CD4-positive, alpha-beta memory T cell (primary cell): ENCODE data around the gene PPP2R5B. TPM values are rescaled to one million over a fixed set of nuclear protein-coding genes. Genes with fewer than 3 reads are reported as not detected.

Experiments
- CTCF ChIA-PET: fragments of 350-600 bp; sonication (Branson Sonifier 250); formaldehyde crosslinking; loops from one replicate; lab custom pipeline; 2021; ENCODE audit warnings: inconsistent platforms; ENCODE audit not compliant: partially characterized antibody; lab: Charles Lee
- POLR2A ChIA-PET: fragments of 350-600 bp; sonication (Branson Sonifier 250); formaldehyde crosslinking; loops from one replicate; lab custom pipeline; 2021; ENCODE audit not compliant: partially characterized antibody; lab: Charles Lee
- DNase-seq, 5 donors: peaks; one replicate each; pipeline versions ENCODE4 v3.0.0 to v3.0.0-alpha.2; 2020 to 2022; ENCODE audit warnings: mixed read lengths in 1 of 5
- H3K27ac ChIP-seq: one replicate; pipeline ENCODE4 v1.7.0; 2013; ENCODE audit warnings: low read depth, low read length
- H3K27me3 ChIP-seq: 2 replicates; pipeline ENCODE4 v1.7.0; 2013; ENCODE audit warnings: mild to moderate bottlenecking, low read length, moderate library complexity; ENCODE audit not compliant: insufficient read depth
- H3K36me3 ChIP-seq: 2 replicates; pipeline ENCODE4 v1.7.0; 2013; ENCODE audit warnings: mild to moderate bottlenecking, low read length, moderate library complexity; ENCODE audit not compliant: insufficient read depth
- H3K4me1 ChIP-seq: 2 replicates; pipeline ENCODE4 v1.7.0; 2013; ENCODE audit warnings: mild to moderate bottlenecking, low read length, moderate library complexity; ENCODE audit not compliant: insufficient read depth
- H3K4me3 ChIP-seq, 2 donors: one replicate each; pipeline ENCODE4 v1.7.0; 2013; ENCODE audit warnings: low read length in 2 of 2, mild to moderate bottlenecking in 1 of 2
- H3K9me3 ChIP-seq, 2 donors: one replicate each; pipeline ENCODE4 v1.7.0; 2013; ENCODE audit warnings: low read length in 2 of 2, control low read depth in 1 of 2; ENCODE audit not compliant: control insufficient read depth in 1 of 2
- H3K27ac Mint-ChIP-seq, 7 donors: one replicate each; pipeline ENCODE4 v1.8.0; 2020 to 2021; ENCODE audit warnings: mixed read lengths in 7 of 7, mild to moderate bottlenecking in 6 of 7, inconsistent platforms in 3 of 7, moderate library complexity in 3 of 7
- H3K27me3 Mint-ChIP-seq, 2 donors: one replicate each; pipeline ENCODE4 v1.8.0; 2020 to 2021; ENCODE audit warnings: mixed read lengths in 2 of 2
- H3K36me3 Mint-ChIP-seq, 2 donors: one replicate each; pipeline ENCODE4 v1.8.0; 2020 to 2021; ENCODE audit warnings: mixed read lengths in 2 of 2, inconsistent platforms in 1 of 2, mild to moderate bottlenecking in 1 of 2
- H3K4me1 Mint-ChIP-seq, 4 donors: one replicate each; pipeline ENCODE4 v1.8.0; 2020 to 2021; ENCODE audit warnings: mixed read lengths in 4 of 4, mild to moderate bottlenecking in 1 of 4
- H3K4me3 Mint-ChIP-seq, 8 donors: one replicate each; pipeline ENCODE4 v1.8.0; 2020 to 2021; ENCODE audit warnings: mixed read lengths in 8 of 8, mild to moderate bottlenecking in 7 of 8, moderate library complexity in 6 of 8, inconsistent platforms in 3 of 8
- H3K9me3 Mint-ChIP-seq, 8 donors: one replicate each; pipeline ENCODE4 v1.8.0; 2020 to 2021; ENCODE audit warnings: mixed read lengths in 8 of 8, mild to moderate bottlenecking in 5 of 8, inconsistent platforms in 3 of 8, moderate library complexity in 1 of 8
- intact Hi-C: fragments of 100-400 bp; cut with micrococcal nuclease; formaldehyde crosslinking; loops from one replicate; pipeline ENCODE4 v1.15.1; 2023
- polyA plus RNA-seq, 2 donors: library from polyadenylated mRNA; unstranded; fragments of 300-500 nt; fragmentation: Illumina TruSeq; gene quantifications; one replicate each; pipeline ENCODE4 v1.2.3, GENCODE V29; 2021
- total RNA-seq, 2 experiments: library from RNA; stranded (reverse); gene quantifications; one replicate each; pipeline ENCODE4 v1.2.3, GENCODE V29; 2021

PPP2R5B gene
- total and polyA plus RNA-seq, 4 experiments from 2014 or later, result 5.6 to 15.8 (median 11.4) TPM

DNA sequence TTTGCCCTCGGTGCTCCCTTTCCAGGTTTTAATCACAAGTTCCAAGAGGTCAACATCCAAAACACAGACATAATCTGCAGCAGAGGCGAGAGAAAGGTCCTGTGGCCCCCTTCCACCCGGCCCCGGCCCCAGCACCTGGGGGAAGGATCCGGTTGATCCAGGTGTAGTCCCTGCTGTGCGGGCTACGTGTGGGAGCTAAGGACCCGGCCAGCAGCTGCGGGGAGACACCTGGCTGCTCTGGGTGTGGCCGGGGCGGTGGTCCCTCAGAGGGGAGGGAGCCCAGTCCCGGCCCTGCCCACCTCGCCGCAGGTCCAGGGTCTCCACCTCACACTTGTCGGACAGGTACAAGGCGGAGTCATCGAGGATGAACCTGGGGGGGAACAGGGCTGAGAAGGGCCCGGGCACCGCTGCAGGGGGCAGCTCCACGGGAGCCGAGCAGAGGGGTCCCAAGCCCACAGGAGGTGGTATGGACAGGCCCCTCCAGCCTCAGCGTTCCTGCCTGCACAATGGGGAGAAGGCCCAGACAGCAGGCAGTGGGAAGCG, 21.1 kb upstream of the PPP2R5B start:
- Histone ChIP-seq H3K27me3 (no peaks in the 10 kb centered on the region), H3K4me1 (peaks cover 21% of the 10 kb centered on the region), H3K9me3 (no peaks in the 10 kb centered on the region), H3K36me3 (peaks cover 40% of the 10 kb centered on the region), H3K4me3 (no peak overlapping the region), H3K27ac (no peak overlapping the region)
- H3K4me3 Mint-ChIP-seq, result no peak overlapping the region
- no peaks in the 10 kb centered on the region for H3K9me3 Mint-ChIP-seq
- intact Hi-C loops, result no loop called here
- no peak for DNase-seq
- H3K27ac Mint-ChIP-seq, result peak overlapping the region in 1 of 7 donors; percentile 64
- ChIA-PET CTCF (no interaction called here), POLR2A (no interaction called here)
- peaks cover 19 to 46% of the 10 kb centered on the region in 2 donors for H3K36me3 Mint-ChIP-seq
- no peaks in the 10 kb centered on the region for H3K27me3 Mint-ChIP-seq
- peaks cover 12 to 30% (median 15%) of the 10 kb centered on the region in 4 donors for H3K4me1 Mint-ChIP-seq

DNA sequence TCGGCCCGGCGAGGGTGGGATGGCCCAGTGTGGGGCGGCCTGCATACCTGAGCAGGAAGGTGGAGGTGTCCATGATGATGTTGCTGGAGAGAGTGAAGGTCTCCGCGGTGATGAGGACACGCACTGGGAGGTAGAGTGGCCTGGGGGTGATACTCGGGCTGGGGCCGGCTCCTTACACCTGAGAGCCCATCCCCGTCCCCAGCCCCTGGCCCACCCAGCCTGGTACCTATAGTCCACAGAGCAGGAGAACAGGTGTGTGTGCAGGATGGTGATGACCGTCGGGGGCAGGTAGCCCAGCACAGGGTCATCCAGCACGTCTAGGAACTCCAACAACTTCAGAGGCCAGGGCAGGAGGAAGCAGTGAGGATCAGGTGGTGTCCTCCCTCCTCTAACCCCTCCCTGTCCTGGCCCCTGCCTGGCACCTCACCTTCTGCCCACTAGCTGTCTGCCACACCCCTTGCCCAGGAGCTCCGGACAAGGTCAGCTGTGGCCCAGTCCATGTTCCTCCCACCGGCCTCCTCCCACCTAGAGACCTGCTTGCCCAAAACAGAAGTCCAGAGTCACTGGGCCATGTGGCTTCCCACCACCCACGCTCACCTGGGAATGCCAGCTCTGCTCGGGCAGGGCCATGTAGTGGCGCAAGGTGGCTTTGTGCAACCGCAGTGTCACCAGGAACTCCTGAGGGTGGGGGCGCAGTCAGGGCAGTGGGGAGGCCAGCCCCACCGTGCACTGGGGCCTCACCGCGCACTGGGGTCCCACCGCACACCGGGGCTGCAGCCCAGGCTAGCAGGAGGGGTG, 18.8 kb upstream of the PPP2R5B start:
- Mint-ChIP-seq H3K36me3 (peaks cover 15 to 51% of the 10 kb centered on the region in 2 donors), H3K27me3 (no peaks in the 10 kb centered on the region), H3K9me3 (no peaks in the 10 kb centered on the region), H3K27ac (no peak overlapping the region), H3K4me3 (peak overlapping the region in 1 of 8 donors; percentile 26), H3K4me1 (peaks cover 4 to 14% (median 9%) of the 10 kb centered on the region in 4 donors)
- intact Hi-C loops, result no loop called here
- no peak overlapping the region for H3K4me3 ChIP-seq
- H3K4me1 ChIP-seq, result peaks cover 7% of the 10 kb centered on the region
- no peaks in the 10 kb centered on the region for H3K27me3 ChIP-seq
- peak in 1 of 5 donors; percentile 33 for DNase-seq
- H3K9me3 ChIP-seq, result no peaks in the 10 kb centered on the region
- H3K36me3 ChIP-seq, result peaks cover 58% of the 10 kb centered on the region
- ChIA-PET CTCF (interaction anchor here (0.9 to 1.6 kb wide), 3 partner anchors 11 to 47 kb away, joined by 3 to 4 read pairs (median 3); no protein-coding TSS in a partner anchor), POLR2A (interaction anchor here (1.5 kb wide), 1 partner anchor 10 kb away, joined by 5 read pairs; no protein-coding TSS in a partner anchor)
- no peak overlapping the region for H3K27ac ChIP-seq

DNA sequence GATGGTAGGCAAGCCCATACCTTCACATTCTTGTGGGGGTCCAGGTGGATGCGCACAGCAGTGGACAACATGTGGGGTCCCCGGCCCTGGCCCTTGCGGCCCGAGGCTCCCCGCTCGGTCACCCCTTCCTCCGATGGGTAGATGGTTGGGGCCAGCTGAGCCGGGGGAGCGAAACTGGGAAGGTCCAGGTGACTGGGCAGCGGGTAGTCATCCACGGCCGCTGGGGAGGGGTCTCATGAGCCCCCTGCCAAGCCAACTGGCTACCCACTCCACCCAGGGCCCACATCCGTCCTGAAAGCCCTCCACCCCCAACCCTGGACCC, 18.2 kb upstream of the PPP2R5B start:
- intact Hi-C loops, result no loop called here
- H3K36me3 Mint-ChIP-seq, result peaks cover 17 to 55% of the 10 kb centered on the region in 2 donors
- no peaks in the 10 kb centered on the region for H3K27me3 ChIP-seq
- ChIA-PET POLR2A (interaction anchor here (1.0 to 1.5 kb wide), 2 partner anchors 10 to 28 kb away, joined by 3 to 5 read pairs; partner anchors contain the start of gene EHD1), CTCF (interaction anchor here (1.6 kb wide), 1 partner anchor 18 kb away, joined by 4 read pairs; no protein-coding TSS in a partner anchor)
- no peaks in the 10 kb centered on the region for H3K27me3 Mint-ChIP-seq
- no peaks in the 10 kb centered on the region for H3K9me3 Mint-ChIP-seq
- H3K4me3 Mint-ChIP-seq, result no peak overlapping the region
- H3K4me3 ChIP-seq, result no peak overlapping the region
- DNase-seq, result peak in 1 of 5 donors; percentile 35
- H3K4me1 Mint-ChIP-seq, result peaks cover 4 to 8% (median 6%) of the 10 kb centered on the region in 4 donors
- no peaks in the 10 kb centered on the region for H3K9me3 ChIP-seq
- no peak overlapping the region for H3K27ac ChIP-seq
- no peak overlapping the region for H3K27ac Mint-ChIP-seq
- H3K36me3 ChIP-seq, result peaks cover 64% of the 10 kb centered on the region
- peaks cover 1% of the 10 kb centered on the region for H3K4me1 ChIP-seq

DNA sequence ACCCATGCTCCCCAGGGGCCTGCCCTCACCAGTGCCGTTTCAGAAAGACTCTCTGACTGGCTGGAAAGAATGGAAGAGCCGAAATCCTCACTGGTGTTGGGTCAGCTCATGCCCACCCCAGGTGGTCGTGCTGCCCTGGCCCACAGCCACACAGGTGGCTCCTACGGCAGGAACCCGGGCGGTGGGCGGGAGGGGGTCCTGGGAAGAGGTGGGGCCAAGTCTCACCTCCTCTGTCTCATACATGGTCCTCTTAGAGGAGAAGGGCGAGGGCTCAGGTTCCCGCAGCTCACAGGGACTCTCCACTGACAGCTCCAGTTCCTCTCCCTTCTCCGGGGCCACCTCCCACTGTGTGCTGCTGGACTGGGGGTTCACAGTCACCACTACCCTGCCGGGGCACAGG, 15.7 kb upstream of the PPP2R5B start:
- POLR2A ChIA-PET, result no interaction called here
- H3K4me3 Mint-ChIP-seq, result no peak overlapping the region
- no peaks in the 10 kb centered on the region for H3K9me3 ChIP-seq
- no peaks in the 10 kb centered on the region for H3K27me3 Mint-ChIP-seq
- H3K4me1 Mint-ChIP-seq, result peaks cover 0 to 3% (median under 1%) of the 10 kb centered on the region in 4 donors
- H3K4me3 ChIP-seq, result no peak overlapping the region
- H3K27ac Mint-ChIP-seq, result no peak overlapping the region
- peaks cover 75% of the 10 kb centered on the region for H3K36me3 ChIP-seq
- DNase-seq, result no peak
- peaks cover 27 to 63% of the 10 kb centered on the region in 2 donors for H3K36me3 Mint-ChIP-seq
- H3K4me1 ChIP-seq, result no peaks in the 10 kb centered on the region
- CTCF ChIA-PET, result no interaction called here
- no peaks in the 10 kb centered on the region for H3K9me3 Mint-ChIP-seq
- H3K27ac ChIP-seq, result no peak overlapping the region
- intact Hi-C loops, result no loop called here
- H3K27me3 ChIP-seq, result no peaks in the 10 kb centered on the region

DNA sequence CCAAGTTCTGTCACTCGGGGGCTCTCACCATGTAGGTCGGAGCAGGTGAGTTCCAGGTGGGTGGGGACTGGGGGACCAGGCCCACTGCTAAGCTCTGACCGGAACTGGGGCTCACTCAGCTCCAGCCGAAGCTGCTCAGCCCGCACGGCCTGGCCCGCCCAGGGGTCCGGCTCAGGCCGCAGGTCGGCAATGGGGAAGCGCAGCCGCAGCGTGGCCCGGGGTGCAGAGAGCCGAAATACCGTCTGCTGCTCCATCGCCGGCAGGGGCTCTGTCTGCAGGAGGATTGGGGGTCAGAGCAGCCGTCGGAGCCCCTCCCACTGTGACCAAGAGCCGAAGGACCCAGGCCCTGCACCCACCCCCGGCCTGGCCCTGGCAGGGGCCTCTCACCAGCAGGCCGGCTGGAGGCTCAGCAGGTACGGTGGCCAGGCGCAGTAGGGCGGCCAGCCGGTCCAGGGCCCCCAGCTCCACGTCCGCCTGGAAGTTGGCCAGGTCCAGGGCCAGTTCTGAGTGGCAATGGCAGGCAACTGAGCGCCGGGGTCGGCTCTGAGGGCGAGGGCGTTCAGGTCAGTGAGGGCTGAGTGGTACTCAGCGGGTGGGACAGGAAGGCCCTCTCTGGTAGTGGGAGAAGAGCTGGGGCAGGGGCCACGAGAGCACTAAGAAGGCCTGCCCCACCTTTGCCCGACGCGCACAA, 14.7 kb upstream of the PPP2R5B start:
- H3K27ac ChIP-seq, result no peak overlapping the region
- Mint-ChIP-seq H3K9me3 (no peaks in the 10 kb centered on the region), H3K4me1 (peaks cover 0 to 4% (median 3%) of the 10 kb centered on the region in 4 donors), H3K27me3 (no peaks in the 10 kb centered on the region), H3K27ac (no peak overlapping the region), H3K36me3 (peaks cover 26 to 59% of the 10 kb centered on the region in 2 donors), H3K4me3 (no peak overlapping the region)
- H3K4me3 ChIP-seq, result no peak overlapping the region
- H3K36me3 ChIP-seq, result peaks cover 77% of the 10 kb centered on the region
- H3K9me3 ChIP-seq, result no peaks in the 10 kb centered on the region
- peak in 1 of 5 donors; percentile 28 for DNase-seq
- no peaks in the 10 kb centered on the region for H3K27me3 ChIP-seq
- ChIA-PET CTCF (no interaction called here), POLR2A (no interaction called here)
- no peaks in the 10 kb centered on the region for H3K4me1 ChIP-seq
- intact Hi-C loops, result no loop called here

DNA sequence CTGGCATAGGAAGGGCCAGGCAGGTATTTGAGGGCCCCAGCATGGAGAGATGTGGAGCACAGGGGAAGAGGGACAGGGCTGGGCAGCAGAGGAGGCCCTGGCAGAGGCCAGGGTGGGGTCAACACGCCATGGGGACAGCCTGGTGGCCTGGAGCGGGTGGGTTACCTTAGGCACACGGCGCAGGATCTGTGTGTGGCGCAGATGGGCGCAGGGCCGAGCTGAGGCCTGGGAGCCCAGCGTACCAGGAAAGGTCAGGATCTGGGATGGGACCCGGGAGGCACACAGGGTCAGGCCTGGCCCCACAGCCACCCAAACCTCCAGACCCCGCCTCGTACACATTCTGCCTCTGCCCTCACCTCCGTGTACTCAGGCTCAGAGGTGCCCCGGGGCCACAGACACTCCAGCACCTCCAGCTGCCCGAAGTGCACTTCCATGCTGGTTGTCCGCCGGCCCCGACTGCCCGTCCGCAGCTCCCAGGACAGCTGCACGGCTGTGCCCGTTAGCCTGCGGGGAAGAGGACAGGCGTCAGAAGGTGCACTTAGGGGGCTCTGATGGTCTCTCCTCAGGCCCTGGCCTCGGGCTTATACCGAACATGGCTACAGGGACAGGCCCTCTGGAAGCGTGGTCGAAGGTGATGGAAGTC, 13.9 kb upstream of the PPP2R5B start:
- H3K4me1 Mint-ChIP-seq, result peaks cover under 1 to 9% (median 3%) of the 10 kb centered on the region in 4 donors
- H3K36me3 ChIP-seq, result peaks cover 74% of the 10 kb centered on the region
- peak in 1 of 5 donors; percentile 40 for DNase-seq
- H3K9me3 ChIP-seq, result no peaks in the 10 kb centered on the region
- ChIA-PET POLR2A (no interaction called here), CTCF (no interaction called here)
- intact Hi-C loops, result no loop called here
- no peak overlapping the region for H3K27ac ChIP-seq
- no peaks in the 10 kb centered on the region for H3K27me3 ChIP-seq
- peak overlapping the region in 1 of 7 donors; percentile 50 for H3K27ac Mint-ChIP-seq
- no peak overlapping the region for H3K4me3 Mint-ChIP-seq
- no peaks in the 10 kb centered on the region for H3K9me3 Mint-ChIP-seq
- H3K36me3 Mint-ChIP-seq, result peaks cover 21 to 53% of the 10 kb centered on the region in 2 donors
- H3K27me3 Mint-ChIP-seq, result no peaks in the 10 kb centered on the region
- H3K4me1 ChIP-seq, result peaks cover 7% of the 10 kb centered on the region
- H3K4me3 ChIP-seq, result no peak overlapping the region
